SK-MEL-5 (cell line): ENCODE data around the gene LINC01488. TPM values are rescaled to one million over a fixed set of nuclear protein-coding genes. Genes with fewer than 3 reads are reported as not detected.

Experiments
- DNase-seq: peaks from one replicate; pipeline ENCODE4 v3.0.0-alpha.2; 2016; ENCODE audit warnings: low read depth, low spot score
- in situ Hi-C: cut with HindIII; loops from 2 replicates; pipeline ENCODE4 v1.10.0; 2016; ENCODE audit warnings: low sequenced_read_pairs, high pct_unique_total_duplicates, low pct_unique_long_range_greater_than_20kb
- total RNA-seq: library from RNA; depleted of rRNA; stranded (reverse); fragments of >200 nt; shearing (Covaris generic); gene quantifications from 2 replicates; pipeline ENCODE4 v1.2.3, GENCODE V29; 2014; rRNA removed

Gene LINC01488
- total RNA-seq, 1 experiment from 2014 or later = 4.4 TPM

DNA sequence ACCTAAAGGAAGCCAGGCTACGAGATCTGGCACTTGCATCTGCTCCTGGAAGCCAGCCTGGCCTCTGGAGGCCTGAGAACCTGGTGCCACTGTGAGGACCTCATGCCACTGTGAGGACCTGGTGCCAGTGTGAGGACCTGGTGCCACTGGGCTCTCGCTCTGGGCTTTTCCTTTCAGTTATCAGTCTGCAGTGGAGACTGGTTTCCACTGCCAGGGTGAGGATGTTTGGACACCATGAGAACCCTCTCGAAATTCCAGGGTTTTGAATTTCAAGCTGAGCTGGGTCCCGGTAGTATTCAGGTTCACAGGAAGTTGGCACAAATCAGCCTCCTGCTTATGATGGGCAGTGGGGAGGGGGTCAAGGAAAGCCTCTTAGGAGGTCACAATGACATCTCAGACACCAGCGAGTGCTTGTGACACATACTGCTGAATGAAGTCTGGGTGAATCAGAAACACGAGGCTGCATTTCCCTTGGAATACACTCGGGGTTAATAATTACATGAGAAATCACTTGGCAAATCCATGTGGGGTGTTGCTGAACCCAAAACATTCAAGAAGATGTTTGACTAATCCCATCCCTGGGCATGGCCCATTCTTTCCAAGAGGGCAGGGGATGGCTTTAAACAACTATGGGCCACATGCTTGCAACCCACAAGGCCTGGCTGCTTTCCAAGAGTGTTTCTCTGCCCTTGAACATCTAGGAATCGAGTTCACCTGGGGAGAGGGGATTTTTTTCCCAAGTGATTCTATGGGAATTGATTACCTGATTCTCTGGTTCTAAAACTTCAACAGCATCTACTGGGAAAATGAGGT is 60.2 kb downstream of the LINC01488 start:
- in situ Hi-C loops = no loop called here
- DNase-seq = no peak

DNA sequence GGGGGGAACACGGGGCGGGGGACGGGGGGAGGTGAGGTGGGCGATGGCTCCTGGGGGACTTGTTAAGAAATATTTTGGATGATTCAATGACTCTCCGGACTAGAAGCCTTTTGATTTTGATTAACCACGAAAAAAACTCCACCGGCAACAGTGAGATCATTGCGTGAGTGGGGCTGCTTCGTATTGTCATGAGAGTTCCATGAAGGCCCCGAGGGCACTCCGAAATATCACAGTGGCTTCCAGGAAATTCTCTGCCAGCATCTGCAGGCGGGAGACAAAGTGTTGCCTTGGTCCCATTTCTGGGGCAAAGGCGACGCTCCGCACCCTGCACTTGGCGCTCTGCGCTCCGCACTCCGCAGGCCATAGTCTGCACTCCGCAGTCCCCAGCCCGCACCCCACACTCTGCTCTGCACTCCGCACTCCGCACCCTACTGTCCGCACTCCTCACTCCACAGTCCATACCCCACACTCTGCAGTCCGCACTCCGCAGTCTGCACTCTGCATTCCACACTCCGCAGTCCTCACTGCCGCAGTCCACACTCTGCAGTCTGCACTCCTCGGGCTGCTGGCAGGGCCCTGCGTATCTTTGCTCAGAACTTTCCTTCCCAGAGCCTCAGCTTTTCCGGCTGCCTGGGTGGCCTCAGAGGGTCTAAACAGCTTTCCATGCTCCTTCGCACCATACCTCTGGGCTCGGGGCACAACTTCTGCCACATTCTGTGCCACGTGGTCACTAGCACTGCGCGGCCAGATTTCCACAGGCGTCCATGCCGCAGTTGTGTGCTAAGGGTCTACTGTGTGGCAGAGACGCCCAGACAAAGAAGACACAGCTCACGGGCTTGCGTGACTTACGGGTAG is 61.1 kb downstream of the LINC01488 start:
- no peak for DNase-seq
- in situ Hi-C loops = no loop called here

Other genes starting within 250 kb of the LINC01488 start
- gene MYEOV, start 187.5 kb upstream of the LINC01488 start, total RNA-seq = 0.11 TPM in 1 of 2 replicates, not detected in the other
- 111 and 118 TPM in 2 replicates for gene CCND1, start 159.5 kb downstream of the LINC01488 start, total RNA-seq
- gene LTO1, start 193.7 kb downstream of the LINC01488 start, total RNA-seq = 39.9 and 46.7 TPM in 2 replicates
- gene FGF19, start 222.4 kb downstream of the LINC01488 start, total RNA-seq = 0.13 TPM in 1 of 2 replicates, not detected in the other